HFF-Myc (cell line): Measurements from ENCODE around the gene RAB40B.

Source experiments
- DNase-seq: peaks from one replicate; pipeline ENCODE4 v3.0.0-alpha.2; 2011; ENCODE audit warnings: low read depth; ENCODE audit errors: extremely low read depth
- H3K4me3 ChIP-seq: replicated peaks from 2 replicates; pipeline ENCODE4 v1.5.1; 2011; ENCODE audit warnings: low read depth, mild to moderate bottlenecking, control low read depth, low read length
- TF ChIP-seq, protein P1 (sequence below): IDR thresholded peaks from 2 replicates; pipeline ENCODE4 v1.5.1; 2012; ENCODE audit warnings: mild to moderate bottlenecking, low read depth, low read length, control low read depth; ENCODE audit errors: missing control alignments

Gene RAB40B

DNA sequence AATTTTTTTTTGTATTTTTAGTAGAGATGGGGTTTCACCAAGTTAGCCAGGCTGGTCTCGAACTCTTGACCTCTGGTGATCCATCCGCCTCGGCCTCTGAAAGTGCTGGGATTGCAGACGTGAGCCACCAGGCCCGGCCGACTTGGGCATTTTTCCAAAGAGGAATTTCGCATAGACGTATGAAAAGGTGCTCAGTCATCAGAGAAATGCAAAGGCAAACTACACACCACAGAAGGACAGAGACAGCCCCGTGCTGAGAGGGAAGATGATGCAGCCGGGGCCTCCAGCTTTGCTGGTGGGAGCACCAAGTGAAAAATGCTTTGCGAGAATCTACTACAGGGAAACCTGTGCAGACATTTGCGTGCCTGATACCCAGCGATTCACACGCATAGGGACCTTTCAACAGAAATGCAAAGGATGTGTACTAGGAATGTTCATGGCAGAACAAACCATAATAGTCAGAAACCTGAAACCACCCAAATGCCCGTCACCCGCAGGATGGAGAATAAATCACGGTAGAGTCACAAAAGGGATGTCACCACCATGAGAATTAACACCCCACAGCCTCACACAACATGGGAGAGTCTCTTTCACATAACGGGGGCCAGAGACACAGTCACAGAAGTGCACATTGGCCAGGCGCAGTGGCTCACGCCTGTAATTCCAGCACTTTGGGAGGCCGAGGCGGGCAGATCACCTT is 5.2 kb downstream of the RAB40B start:
- TF ChIP-seq, protein P1, sequence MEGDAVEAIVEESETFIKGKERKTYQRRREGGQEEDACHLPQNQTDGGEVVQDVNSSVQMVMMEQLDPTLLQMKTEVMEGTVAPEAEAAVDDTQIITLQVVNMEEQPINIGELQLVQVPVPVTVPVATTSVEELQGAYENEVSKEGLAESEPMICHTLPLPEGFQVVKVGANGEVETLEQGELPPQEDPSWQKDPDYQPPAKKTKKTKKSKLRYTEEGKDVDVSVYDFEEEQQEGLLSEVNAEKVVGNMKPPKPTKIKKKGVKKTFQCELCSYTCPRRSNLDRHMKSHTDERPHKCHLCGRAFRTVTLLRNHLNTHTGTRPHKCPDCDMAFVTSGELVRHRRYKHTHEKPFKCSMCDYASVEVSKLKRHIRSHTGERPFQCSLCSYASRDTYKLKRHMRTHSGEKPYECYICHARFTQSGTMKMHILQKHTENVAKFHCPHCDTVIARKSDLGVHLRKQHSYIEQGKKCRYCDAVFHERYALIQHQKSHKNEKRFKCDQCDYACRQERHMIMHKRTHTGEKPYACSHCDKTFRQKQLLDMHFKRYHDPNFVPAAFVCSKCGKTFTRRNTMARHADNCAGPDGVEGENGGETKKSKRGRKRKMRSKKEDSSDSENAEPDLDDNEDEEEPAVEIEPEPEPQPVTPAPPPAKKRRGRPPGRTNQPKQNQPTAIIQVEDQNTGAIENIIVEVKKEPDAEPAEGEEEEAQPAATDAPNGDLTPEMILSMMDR = no peak
- H3K4me3 ChIP-seq = no peak overlapping the region
- no peak for DNase-seq

DNA sequence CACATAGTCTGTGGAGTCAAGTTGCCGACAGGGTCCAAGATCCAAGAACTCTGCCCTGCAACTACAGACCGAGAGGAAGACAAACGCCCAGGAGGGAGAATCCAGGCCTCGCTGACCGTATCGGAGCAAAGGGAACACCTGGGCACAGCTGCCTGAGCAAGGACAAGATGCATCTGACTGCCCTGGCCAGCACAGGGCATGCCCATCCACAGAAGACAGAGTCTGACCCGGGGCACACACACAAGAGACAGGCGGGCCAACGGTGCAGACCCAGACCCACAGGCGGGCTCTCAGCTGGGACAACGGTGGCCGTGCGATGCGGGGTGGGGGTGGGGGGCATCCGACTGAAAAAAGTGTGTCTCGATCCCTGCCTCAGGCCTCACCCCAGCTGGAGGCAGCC is 6.2 kb downstream of the RAB40B start:
- DNase-seq = no peak
- H3K4me3 ChIP-seq = no peak overlapping the region
- TF ChIP-seq, protein P1 = no peak

DNA sequence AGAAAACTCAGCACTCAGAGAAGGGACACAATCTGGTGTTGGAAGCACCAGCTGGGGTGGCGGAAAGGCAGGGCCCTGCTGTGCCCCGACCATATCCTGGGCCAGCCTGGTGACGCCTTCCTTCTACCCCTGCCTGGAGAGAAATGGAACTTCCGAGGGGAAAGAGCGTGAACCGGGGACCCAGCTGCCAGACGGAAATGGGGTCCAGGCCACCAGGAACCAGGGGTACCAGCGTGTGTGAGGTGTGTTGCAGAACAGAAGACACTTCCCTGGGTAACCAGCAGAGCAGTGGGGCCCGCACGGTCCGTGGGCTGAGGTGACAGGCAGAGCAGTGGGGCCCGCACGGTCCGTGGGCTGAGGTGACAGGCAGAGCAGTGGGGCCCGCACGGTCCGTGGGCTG is 6.8 kb downstream of the RAB40B start:
- no peak overlapping the region for H3K4me3 ChIP-seq

DNA sequence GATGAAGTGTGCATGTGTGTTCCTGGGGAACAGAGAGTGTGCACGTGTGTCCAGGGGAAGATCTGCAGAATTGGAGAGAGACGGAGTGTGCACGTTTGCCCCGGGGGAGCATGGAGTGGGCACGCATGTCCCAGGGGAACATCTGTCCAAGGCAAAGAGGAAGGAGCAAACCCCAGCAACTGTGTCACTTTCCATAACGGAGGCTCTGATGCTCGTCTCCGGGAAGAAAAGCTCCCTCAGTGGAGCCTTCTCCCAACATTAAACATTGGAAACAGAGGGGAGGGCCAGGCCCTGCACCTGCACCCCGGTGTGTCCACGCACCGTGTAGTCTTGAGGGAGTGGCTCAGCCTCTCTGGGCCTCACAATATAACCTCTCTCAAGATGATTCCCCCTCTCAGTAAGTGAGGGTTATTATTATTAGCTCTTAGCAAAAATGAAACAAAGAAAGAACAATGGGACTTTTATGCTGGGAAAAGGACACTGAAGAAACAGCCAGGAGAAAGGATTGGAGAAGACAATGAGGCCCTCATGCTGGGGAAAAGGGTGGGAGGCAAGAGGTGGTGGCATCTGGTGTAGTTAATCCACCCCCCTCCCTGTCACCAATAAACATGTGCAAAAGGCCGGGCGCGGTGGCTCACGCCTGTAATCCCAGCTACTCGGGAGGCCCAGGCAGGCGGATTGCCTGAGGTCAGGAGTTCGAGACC is 7.6 kb downstream of the RAB40B start:
- no peak overlapping the region for H3K4me3 ChIP-seq
- DNase-seq = no peak
- TF ChIP-seq, protein P1 = no peak

More for the DNA sequence above, 6.8 kb downstream of the RAB40B start:
- TF ChIP-seq, protein P1 = no peak
- DNase-seq = no peak

DNA sequence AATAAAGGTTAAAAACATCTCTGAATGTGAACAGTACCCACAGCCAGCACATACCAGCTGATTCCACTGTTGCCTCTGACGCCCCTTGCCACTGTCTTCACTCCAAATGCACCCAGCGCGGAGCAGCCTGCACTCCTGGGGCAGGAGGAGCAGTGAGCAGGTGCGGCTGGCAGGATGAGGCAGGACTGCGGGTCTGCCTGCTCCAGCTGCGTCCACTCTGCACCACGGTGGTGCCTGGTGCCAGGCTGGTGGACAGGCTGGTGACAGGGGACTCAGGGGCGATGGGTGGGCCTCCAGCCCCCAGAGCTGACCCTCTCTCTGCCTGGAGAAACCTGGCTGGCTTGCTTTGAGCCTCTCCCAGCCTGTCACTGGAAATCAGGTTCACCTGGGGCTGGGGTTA is 9.4 kb downstream of the RAB40B start:
- no peak overlapping the region for H3K4me3 ChIP-seq
- TF ChIP-seq, protein P1 = no peak
- DNase-seq = no peak

DNA sequence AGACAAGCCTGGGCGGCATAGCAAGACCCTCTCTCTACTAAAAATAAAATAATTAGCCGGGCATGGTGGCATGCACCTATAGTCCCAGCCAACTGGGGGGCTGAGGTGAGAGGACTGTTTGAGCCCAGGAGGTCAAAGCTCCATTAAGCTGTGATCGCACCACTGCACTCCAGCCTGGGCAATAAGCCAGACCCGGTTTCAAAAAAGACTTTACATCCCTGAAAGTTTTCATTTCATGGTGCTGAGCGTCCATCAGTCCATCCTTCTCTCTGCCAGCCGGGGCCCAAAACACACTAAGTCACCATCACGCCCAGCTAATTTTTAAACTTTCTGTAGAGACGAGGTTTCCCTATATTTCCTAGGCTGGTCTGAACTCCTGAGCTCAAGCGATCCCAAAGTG is 10.6 kb downstream of the RAB40B start:
- TF ChIP-seq, protein P1 = no peak
- no peak for DNase-seq
- no peak overlapping the region for H3K4me3 ChIP-seq
